Duodenal mucosa (tissue), 2 donors: ENCODE results near the gene TRIM71.
"Not testable (repeated sequence)": the region's sequence is repeated elsewhere in the genome, so short reads cannot be mapped to it uniquely, and the experiment has no call there.

ENCODE experiments used
- H3K27ac ChIP-seq: one replicate; pipeline ENCODE4 v1.7.0; 2013; ENCODE audit warnings: low read depth, low read length
- H3K27me3 ChIP-seq, 2 donors: one replicate each; pipeline ENCODE4 v1.7.0; 2013; ENCODE audit warnings: low read length in 2 of 2, control low read depth in 1 of 2; ENCODE audit not compliant: insufficient read depth in 2 of 2, control insufficient read depth in 1 of 2
- H3K36me3 ChIP-seq, 2 donors: one replicate each; pipeline ENCODE4 v1.7.0; 2013; ENCODE audit warnings: low read length in 2 of 2, control low read depth in 1 of 2; ENCODE audit not compliant: insufficient read depth in 2 of 2, control insufficient read depth in 1 of 2
- H3K4me1 ChIP-seq, 2 donors: one replicate each; pipeline ENCODE4 v1.7.0; 2013; ENCODE audit warnings: low read length in 2 of 2, control low read depth in 1 of 2; ENCODE audit not compliant: insufficient read depth in 2 of 2, control insufficient read depth in 1 of 2
- H3K4me3 ChIP-seq, 2 donors: one replicate each; pipeline ENCODE4 v1.7.0; 2013; ENCODE audit warnings: low read length in 2 of 2, low read depth in 1 of 2
- H3K9ac ChIP-seq, 2 donors: one replicate each; pipeline ENCODE4 v1.7.0; 2013; ENCODE audit warnings: low read length in 2 of 2, low read depth in 1 of 2
- H3K9me3 ChIP-seq, 2 donors: one replicate each; pipeline ENCODE4 v1.7.0; 2013; ENCODE audit warnings: low read length in 2 of 2, control low read depth in 1 of 2; ENCODE audit not compliant: control insufficient read depth in 1 of 2

Gene TRIM71

GRCh38 chr3:32945598-32945997 lies 127.8 kb downstream of the TRIM71 start:
- not testable (repeated sequence) for H3K27ac ChIP-seq, H3K36me3 ChIP-seq, H3K9ac ChIP-seq, H3K4me3 ChIP-seq, H3K9me3 ChIP-seq, H3K4me1 ChIP-seq, H3K27me3 ChIP-seq

GRCh38 chr3:32946973-32947788 lies 129.4 kb downstream of the TRIM71 start:
- Histone ChIP-seq H3K9ac (no peak overlapping the region), H3K27ac (no peak overlapping the region), H3K27me3 (no peaks in the 10 kb centered on the region), H3K9me3 (no peaks in the 10 kb centered on the region), H3K4me1 (no peaks in the 10 kb centered on the region), H3K4me3 (no peak overlapping the region), H3K36me3 (no peaks in the 10 kb centered on the region)
